HEK293 (cell line): ENCODE measurements around the gene EMILIN1.
A peak's percentile ranks its signal among the peaks of the same experiment; 100 is the strongest.

ENCODE experiments used
- CTCF ChIP-seq: fragments of 450-650 bp; formaldehyde crosslinking; IDR thresholded peaks from 2 replicates; pipeline ENCODE4 v1.5.1; 2016; ENCODE audit warnings: missing biosample characterization, missing genetic modification characterization
- GFI1B ChIP-seq: fragments of 450-650 bp; formaldehyde crosslinking; IDR thresholded peaks from 2 replicates; pipeline ENCODE4 v1.5.1; 2016; ENCODE audit warnings: missing biosample characterization, missing genetic modification characterization
- GLI2 ChIP-seq: fragments of 450-650 bp; formaldehyde crosslinking; IDR thresholded peaks from 2 replicates; pipeline ENCODE4; 2017; ENCODE audit warnings: missing biosample characterization, missing genetic modification characterization, low read depth, borderline replicate concordance
- KLF10 ChIP-seq: fragments of 450-650 bp; IDR thresholded peaks from 2 replicates; pipeline ENCODE4 v1.5.1; 2018; ENCODE audit warnings: missing biosample characterization, mild to moderate bottlenecking, missing genetic modification characterization
- MZF1 ChIP-seq: fragments of 450-650 bp; formaldehyde crosslinking; IDR thresholded peaks from 2 replicates; pipeline ENCODE4 v1.5.1; 2017; ENCODE audit warnings: missing biosample characterization, missing genetic modification characterization, borderline replicate concordance
- OSR2 ChIP-seq: fragments of 450-650 bp; formaldehyde crosslinking; IDR thresholded peaks from 2 replicates; pipeline ENCODE4 v1.5.1; 2016; ENCODE audit warnings: missing biosample characterization, missing genetic modification characterization
- PRDM1 ChIP-seq: fragments of 450-650 bp; formaldehyde crosslinking; IDR thresholded peaks from 2 replicates; pipeline ENCODE4; 2016; ENCODE audit warnings: missing biosample characterization, missing genetic modification characterization
- PRDM6 ChIP-seq: fragments of 450-650 bp; formaldehyde crosslinking; IDR thresholded peaks from 2 replicates; pipeline ENCODE4 v1.5.1; 2017; ENCODE audit warnings: missing biosample characterization, missing genetic modification characterization
- SP7 ChIP-seq: fragments of 450-650 bp; formaldehyde crosslinking; IDR thresholded peaks from 2 replicates; pipeline ENCODE4 v1.5.1; 2016; ENCODE audit warnings: missing biosample characterization, missing genetic modification characterization
- TRIM28 ChIP-seq: IDR thresholded peaks from 2 replicates; pipeline ENCODE4 v1.6.1; 2011; ENCODE audit warnings: low read length, control low read depth, borderline replicate concordance
- YY2 ChIP-seq: fragments of 450-650 bp; formaldehyde crosslinking; IDR thresholded peaks from 2 replicates; pipeline ENCODE4 v1.5.1; 2016; ENCODE audit warnings: missing biosample characterization, missing genetic modification characterization
- ZBTB10 ChIP-seq: fragments of 450-650 bp; formaldehyde crosslinking; IDR thresholded peaks from 2 replicates; pipeline ENCODE4 v1.5.1; 2016; ENCODE audit warnings: missing biosample characterization, missing genetic modification characterization
- ZBTB17 ChIP-seq: fragments of 450-650 bp; formaldehyde crosslinking; IDR thresholded peaks from 2 replicates; pipeline ENCODE4 v1.5.1; 2016; ENCODE audit warnings: missing biosample characterization, missing genetic modification characterization
- ZNF112 ChIP-seq: fragments of 450-650 bp; formaldehyde crosslinking; IDR thresholded peaks from 2 replicates; pipeline ENCODE4 v1.5.0; 2017; ENCODE audit warnings: missing biosample characterization, missing genetic modification characterization
- ZNF146 ChIP-seq: fragments of 450-650 bp; formaldehyde crosslinking; IDR thresholded peaks from 2 replicates; pipeline ENCODE4 v1.5.1; 2016; ENCODE audit warnings: missing biosample characterization, missing genetic modification characterization
- ZNF155 ChIP-seq: fragments of 450-650 bp; formaldehyde crosslinking; IDR thresholded peaks from 2 replicates; pipeline ENCODE4 v1.5.1; 2016; ENCODE audit warnings: missing biosample characterization, missing genetic modification characterization
- ZNF202 ChIP-seq: fragments of 450-650 bp; formaldehyde crosslinking; IDR thresholded peaks from 2 replicates; pipeline ENCODE4 v1.5.1; 2016; ENCODE audit warnings: missing biosample characterization, missing genetic modification characterization, borderline replicate concordance
- ZNF221 ChIP-seq: fragments of 450-650 bp; formaldehyde crosslinking; IDR thresholded peaks from 2 replicates; pipeline ENCODE4 v1.5.1; 2017; ENCODE audit warnings: missing biosample characterization, missing genetic modification characterization, borderline replicate concordance
- ZNF366 ChIP-seq: fragments of 450-650 bp; formaldehyde crosslinking; conservative IDR thresholded peaks from 2 replicates; pipeline ENCODE4 v1.5.1; 2016; ENCODE audit warnings: missing biosample characterization, missing genetic modification characterization
- ZNF37A ChIP-seq: fragments of 450-650 bp; IDR thresholded peaks from 2 replicates; pipeline ENCODE4 v1.5.1; 2018; ENCODE audit warnings: missing biosample characterization, missing genetic modification characterization
- ZNF548 ChIP-seq: fragments of 450-650 bp; formaldehyde crosslinking; IDR thresholded peaks from 2 replicates; pipeline ENCODE4 v1.5.1; 2016; ENCODE audit warnings: missing biosample characterization, missing genetic modification characterization
- ZNF558 ChIP-seq: fragments of 450-650 bp; formaldehyde crosslinking; IDR thresholded peaks from 2 replicates; pipeline ENCODE4 v1.5.1; 2016; ENCODE audit warnings: missing biosample characterization, missing genetic modification characterization
- ZNF571 ChIP-seq: fragments of 450-650 bp; formaldehyde crosslinking; IDR thresholded peaks from 2 replicates; pipeline ENCODE4 v1.5.0; 2017; ENCODE audit warnings: missing biosample characterization, missing genetic modification characterization
- ZNF596 ChIP-seq: fragments of 450-650 bp; IDR thresholded peaks from 2 replicates; pipeline ENCODE4 v1.5.0; 2018; ENCODE audit warnings: missing biosample characterization, mild to moderate bottlenecking, missing genetic modification characterization, moderate library complexity
- ZNF776 ChIP-seq: fragments of 450-650 bp; formaldehyde crosslinking; IDR thresholded peaks from 2 replicates; pipeline ENCODE4 v1.5.0; 2017; ENCODE audit warnings: missing biosample characterization, missing genetic modification characterization, borderline replicate concordance
- TF ChIP-seq, protein P1 (sequence below): fragments of 450-650 bp; formaldehyde crosslinking; IDR thresholded peaks from 2 replicates; pipeline ENCODE4 v1.5.1; 2016; ENCODE audit warnings: missing biosample characterization, missing genetic modification characterization
- TF ChIP-seq, protein P2 (sequence below): fragments of 450-650 bp; formaldehyde crosslinking; IDR thresholded peaks from 2 replicates; pipeline ENCODE4 v1.5.1; 2017; ENCODE audit warnings: missing biosample characterization, missing genetic modification characterization
- TF ChIP-seq, protein P3 (sequence below): fragments of 450-650 bp; formaldehyde crosslinking; IDR thresholded peaks from 2 replicates; pipeline ENCODE4 v1.5.0; 2017; ENCODE audit warnings: missing biosample characterization, missing genetic modification characterization, borderline replicate concordance
- TF ChIP-seq, protein P4 (sequence below): fragments of 450-650 bp; formaldehyde crosslinking; IDR thresholded peaks from 2 replicates; pipeline ENCODE4 v1.5.1; 2016; ENCODE audit warnings: missing biosample characterization, missing genetic modification characterization

EMILIN1 gene

DNA sequence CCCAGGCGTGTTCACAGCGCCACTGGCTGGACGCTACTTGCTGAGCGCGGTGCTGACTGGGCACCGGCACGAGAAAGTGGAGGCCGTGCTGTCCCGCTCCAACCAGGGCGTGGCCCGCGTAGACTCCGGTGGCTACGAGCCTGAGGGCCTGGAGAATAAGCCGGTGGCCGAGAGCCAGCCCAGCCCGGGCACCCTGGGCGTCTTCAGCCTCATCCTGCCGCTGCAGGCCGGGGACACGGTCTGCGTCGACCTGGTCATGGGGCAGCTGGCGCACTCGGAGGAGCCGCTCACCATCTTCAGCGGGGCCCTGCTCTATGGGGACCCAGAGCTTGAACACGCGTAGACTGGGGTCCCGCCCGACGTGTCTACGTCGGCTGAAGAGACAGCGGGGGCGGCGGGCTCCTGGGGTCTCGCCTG, 7.3 kb downstream of the EMILIN1 start (continued):
- TF ChIP-seq, protein P1, sequence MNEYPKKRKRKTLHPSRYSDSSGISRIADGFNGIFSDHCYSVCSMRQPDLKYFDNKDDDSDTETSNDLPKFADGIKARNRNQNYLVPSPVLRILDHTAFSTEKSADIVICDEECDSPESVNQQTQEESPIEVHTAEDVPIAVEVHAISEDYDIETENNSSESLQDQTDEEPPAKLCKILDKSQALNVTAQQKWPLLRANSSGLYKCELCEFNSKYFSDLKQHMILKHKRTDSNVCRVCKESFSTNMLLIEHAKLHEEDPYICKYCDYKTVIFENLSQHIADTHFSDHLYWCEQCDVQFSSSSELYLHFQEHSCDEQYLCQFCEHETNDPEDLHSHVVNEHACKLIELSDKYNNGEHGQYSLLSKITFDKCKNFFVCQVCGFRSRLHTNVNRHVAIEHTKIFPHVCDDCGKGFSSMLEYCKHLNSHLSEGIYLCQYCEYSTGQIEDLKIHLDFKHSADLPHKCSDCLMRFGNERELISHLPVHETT (tag by site-specific recombination): no peak
- TF ChIP-seq TRIM28 (no peak), ZNF37A (no peak), ZNF548 (tag by site-specific recombination) (no peak), YY2 (tag by site-specific recombination) (no peak), ZNF776 (tag by site-specific recombination) (no peak), KLF10 (no peak), SP7 (tag by site-specific recombination) (no peak), CTCF (tag by site-specific recombination) (peak; percentile 91), ZBTB17 (tag by site-specific recombination) (no peak), ZNF146 (no peak), PRDM1 (no peak), ZNF202 (tag by site-specific recombination) (no peak), ZNF366 (no peak), GFI1B (no peak), ZBTB10 (tag by site-specific recombination) (no peak; the same call in 1 of the 2 replicates), GLI2 (tag by site-specific recombination) (no peak), ZNF571 (tag by site-specific recombination) (no peak), OSR2 (tag by site-specific recombination) (no peak), ZNF596 (tag by site-specific recombination) (no peak), ZNF155 (tag by site-specific recombination) (no peak), ZNF221 (tag by site-specific recombination) (no peak), ZNF558 (tag by site-specific recombination) (no peak), ZNF112 (tag by site-specific recombination) (no peak), MZF1 (tag by site-specific recombination) (no peak), PRDM6 (no peak)
- TF ChIP-seq, protein P2, sequence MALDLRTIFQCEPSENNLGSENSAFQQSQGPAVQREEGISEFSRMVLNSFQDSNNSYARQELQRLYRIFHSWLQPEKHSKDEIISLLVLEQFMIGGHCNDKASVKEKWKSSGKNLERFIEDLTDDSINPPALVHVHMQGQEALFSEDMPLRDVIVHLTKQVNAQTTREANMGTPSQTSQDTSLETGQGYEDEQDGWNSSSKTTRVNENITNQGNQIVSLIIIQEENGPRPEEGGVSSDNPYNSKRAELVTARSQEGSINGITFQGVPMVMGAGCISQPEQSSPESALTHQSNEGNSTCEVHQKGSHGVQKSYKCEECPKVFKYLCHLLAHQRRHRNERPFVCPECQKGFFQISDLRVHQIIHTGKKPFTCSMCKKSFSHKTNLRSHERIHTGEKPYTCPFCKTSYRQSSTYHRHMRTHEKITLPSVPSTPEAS (tag by site-specific recombination): no peak
- TF ChIP-seq, protein P3, sequence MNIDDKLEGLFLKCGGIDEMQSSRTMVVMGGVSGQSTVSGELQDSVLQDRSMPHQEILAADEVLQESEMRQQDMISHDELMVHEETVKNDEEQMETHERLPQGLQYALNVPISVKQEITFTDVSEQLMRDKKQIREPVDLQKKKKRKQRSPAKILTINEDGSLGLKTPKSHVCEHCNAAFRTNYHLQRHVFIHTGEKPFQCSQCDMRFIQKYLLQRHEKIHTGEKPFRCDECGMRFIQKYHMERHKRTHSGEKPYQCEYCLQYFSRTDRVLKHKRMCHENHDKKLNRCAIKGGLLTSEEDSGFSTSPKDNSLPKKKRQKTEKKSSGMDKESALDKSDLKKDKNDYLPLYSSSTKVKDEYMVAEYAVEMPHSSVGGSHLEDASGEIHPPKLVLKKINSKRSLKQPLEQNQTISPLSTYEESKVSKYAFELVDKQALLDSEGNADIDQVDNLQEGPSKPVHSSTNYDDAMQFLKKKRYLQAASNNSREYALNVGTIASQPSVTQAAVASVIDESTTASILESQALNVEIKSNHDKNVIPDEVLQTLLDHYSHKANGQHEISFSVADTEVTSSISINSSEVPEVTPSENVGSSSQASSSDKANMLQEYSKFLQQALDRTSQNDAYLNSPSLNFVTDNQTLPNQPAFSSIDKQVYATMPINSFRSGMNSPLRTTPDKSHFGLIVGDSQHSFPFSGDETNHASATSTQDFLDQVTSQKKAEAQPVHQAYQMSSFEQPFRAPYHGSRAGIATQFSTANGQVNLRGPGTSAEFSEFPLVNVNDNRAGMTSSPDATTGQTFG (tag by site-specific recombination): no peak
- TF ChIP-seq, protein P4, sequence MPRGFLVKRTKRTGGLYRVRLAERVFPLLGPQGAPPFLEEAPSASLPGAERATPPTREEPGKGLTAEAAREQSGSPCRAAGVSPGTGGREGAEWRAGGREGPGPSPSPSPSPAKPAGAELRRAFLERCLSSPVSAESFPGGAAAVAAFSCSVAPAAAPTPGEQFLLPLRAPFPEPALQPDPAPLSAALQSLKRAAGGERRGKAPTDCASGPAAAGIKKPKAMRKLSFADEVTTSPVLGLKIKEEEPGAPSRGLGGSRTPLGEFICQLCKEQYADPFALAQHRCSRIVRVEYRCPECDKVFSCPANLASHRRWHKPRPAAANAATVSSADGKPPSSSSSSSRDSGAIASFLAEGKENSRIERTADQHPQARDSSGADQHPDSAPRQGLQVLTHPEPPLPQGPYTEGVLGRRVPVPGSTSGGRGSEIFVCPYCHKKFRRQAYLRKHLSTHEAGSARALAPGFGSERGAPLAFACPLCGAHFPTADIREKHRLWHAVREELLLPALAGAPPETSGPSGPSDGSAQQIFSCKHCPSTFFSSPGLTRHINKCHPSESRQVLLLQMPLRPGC: no peak
